Rectal smooth muscle tissue (tissue), 1 donor: ENCODE results near the gene CBL.
"Not testable (repeated sequence)": the region's sequence is repeated elsewhere in the genome, so short reads cannot be mapped to it uniquely, and the experiment has no call there.

Source experiments
- H3K27ac ChIP-seq: one replicate; pipeline ENCODE4 v1.7.0; 2013; ENCODE audit warnings: low read depth, low read length, inconsistent platforms
- H3K27me3 ChIP-seq: one replicate; pipeline ENCODE4 v1.7.0; 2013; ENCODE audit warnings: low read length; ENCODE audit not compliant: control insufficient read depth, insufficient read depth
- H3K36me3 ChIP-seq: one replicate; pipeline ENCODE4 v1.7.0; 2013; ENCODE audit warnings: low read length; ENCODE audit not compliant: control insufficient read depth, insufficient read depth
- H3K4me1 ChIP-seq: one replicate; pipeline ENCODE4 v1.7.0; 2013; ENCODE audit warnings: low read length; ENCODE audit not compliant: control insufficient read depth, insufficient read depth
- H3K4me3 ChIP-seq: one replicate; pipeline ENCODE4 v1.7.0; 2013; ENCODE audit warnings: low read length
- H3K9ac ChIP-seq: one replicate; pipeline ENCODE4 v1.7.0; 2013; ENCODE audit warnings: low read length

CBL gene

DNA sequence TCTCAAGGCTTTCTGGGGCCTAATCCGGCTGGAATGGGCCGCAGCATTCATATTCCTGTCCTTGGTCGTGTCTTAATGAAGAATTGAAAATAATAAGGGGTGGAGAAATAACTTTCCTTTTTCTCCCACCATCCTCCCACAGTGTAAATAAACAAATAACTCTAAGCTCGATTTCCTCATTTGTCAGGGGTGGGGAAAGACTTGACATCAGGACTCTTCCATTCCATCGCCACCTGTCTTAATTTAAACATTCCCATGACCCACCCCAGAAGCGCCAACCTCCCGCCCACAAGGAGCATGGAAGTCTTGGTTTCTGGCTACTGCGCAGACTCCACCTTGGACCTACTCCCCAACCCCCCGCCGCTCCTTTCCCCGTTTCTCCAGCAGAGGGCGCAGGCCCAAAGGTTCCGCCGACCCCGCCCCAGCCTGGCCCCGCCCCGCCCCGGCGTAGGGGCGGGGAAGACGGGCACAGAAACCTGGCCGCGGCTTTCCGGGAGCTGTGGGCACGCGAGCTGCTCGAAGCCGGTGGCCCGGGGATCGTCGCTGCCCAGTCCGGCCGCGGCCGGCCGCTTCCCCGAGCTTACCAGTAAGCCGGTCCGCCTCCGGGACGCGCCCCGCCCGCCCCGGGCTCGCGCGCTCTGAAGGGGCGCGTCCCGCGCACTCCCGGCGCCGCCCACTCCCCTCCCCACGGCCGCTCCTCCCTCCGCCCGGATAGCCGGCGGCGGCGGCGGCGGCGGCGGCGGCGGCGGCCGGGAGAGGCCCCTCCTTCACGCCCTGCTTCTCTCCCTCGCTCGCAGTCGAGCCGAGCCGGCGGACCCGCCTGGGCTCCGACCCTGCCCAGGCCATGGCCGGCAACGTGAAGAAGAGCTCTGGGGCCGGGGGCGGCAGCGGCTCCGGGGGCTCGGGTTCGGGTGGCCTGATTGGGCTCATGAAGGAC, at the start of gene CBL:
Gene CBL (plus strand): TSS at position 766 of the 937 bp plus-strand sequence. CDS start 79 bp downstream, at position 845.
- Histone ChIP-seq H3K27ac (peak within 1 kb of the TSS; percentile 89), H3K4me3 (peak within 1 kb of the TSS; percentile 79), H3K27me3 (no peaks in the 10 kb centered on the region), H3K9ac (peak within 1 kb of the TSS; percentile 38), H3K36me3 (no peaks in the 10 kb centered on the region), H3K4me1 (peaks cover 8% of the 10 kb centered on the region)

DNA sequence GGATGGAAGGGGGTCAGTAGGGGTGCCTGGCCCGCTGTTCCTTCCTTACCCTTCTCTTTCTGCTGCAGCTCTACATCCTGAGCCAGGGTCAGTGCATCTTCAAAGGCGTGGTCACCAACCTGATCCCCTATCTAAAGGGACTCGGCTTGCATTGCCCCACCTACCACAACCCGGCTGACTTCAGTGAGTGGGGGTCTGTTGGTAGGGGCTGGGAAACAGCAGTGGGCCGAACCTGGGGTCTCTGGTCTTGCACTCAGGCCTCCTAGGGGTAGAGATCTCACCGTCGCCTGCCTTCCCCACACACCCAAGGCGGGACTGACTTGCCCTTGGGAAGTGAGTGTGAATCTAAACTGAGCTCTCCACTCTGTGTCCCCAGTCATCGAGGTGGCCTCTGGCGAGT, 49.6 kb upstream of the CBL start:
- H3K4me3 ChIP-seq = no peak overlapping the region
- H3K4me1 ChIP-seq = no peaks in the 10 kb centered on the region
- no peak overlapping the region for H3K9ac ChIP-seq
- H3K36me3 ChIP-seq = no peaks in the 10 kb centered on the region
- no peaks in the 10 kb centered on the region for H3K27me3 ChIP-seq
- H3K27ac ChIP-seq = no peak overlapping the region

DNA sequence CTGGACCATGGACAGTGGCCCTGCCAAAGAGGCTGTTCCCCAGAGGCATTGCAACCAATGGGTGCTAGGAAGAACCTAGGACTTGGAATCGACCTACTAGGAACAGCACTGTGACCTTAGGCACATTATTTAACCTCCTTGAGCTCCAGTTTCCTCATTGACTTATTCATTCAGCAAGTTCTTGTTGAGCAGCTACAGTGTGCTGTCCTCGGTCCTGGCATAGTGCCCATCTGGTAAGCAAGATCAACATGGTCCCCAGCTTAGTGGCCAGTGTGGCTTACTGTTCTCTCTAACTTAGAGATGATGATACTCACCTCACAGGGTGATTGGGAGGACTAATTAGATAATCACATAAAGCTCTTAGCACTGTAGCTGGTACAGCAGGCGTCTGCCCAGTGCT, 49.1 kb upstream of the CBL start:
- H3K4me3 ChIP-seq = no peak overlapping the region
- H3K27me3 ChIP-seq = no peaks in the 10 kb centered on the region
- no peaks in the 10 kb centered on the region for H3K36me3 ChIP-seq
- no peak overlapping the region for H3K9ac ChIP-seq
- no peaks in the 10 kb centered on the region for H3K4me1 ChIP-seq
- no peak overlapping the region for H3K27ac ChIP-seq

DNA sequence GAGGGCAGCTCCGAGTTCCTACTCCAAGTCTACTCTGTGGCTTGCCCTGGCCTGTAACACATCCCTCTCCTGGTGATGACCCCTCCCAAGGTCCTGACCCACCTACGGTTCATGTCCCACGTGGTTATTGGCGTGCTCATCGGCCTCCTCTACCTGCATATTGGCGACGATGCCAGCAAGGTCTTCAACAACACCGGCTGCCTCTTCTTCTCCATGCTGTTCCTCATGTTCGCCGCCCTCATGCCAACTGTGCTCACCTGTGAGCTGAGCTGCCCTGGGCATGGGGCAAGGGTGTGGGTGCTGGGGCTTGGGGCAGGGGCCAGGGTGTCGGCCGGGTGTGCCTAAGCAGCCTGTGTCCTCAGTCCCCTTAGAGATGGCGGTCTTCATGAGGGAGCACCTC, 47.7 kb upstream of the CBL start:
- Histone ChIP-seq H3K9ac (no peak overlapping the region), H3K4me3 (no peak overlapping the region), H3K27ac (no peak overlapping the region), H3K4me1 (no peaks in the 10 kb centered on the region), H3K27me3 (no peaks in the 10 kb centered on the region), H3K36me3 (no peaks in the 10 kb centered on the region)

DNA sequence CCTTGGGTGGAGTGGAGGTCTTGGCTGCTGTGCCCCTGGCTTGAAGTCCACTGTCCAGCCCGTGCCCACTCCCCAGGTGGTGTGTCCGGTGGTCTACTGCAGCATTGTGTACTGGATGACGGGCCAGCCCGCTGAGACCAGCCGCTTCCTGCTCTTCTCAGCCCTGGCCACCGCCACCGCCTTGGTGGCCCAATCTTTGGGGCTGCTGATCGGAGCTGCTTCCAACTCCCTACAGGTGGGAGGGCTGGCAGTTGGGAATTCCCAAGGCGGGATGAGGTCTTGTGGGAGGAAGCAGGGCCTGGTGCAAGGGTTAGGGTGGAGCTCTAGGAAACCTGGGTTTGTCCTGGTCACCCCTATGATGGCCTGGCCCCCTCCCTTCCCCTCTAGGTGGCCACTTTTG, 46.0 kb upstream of the CBL start:
- Histone ChIP-seq H3K4me1 (no peaks in the 10 kb centered on the region), H3K4me3 (no peak overlapping the region), H3K27ac (no peak overlapping the region), H3K9ac (no peak overlapping the region), H3K27me3 (no peaks in the 10 kb centered on the region), H3K36me3 (no peaks in the 10 kb centered on the region)

DNA sequence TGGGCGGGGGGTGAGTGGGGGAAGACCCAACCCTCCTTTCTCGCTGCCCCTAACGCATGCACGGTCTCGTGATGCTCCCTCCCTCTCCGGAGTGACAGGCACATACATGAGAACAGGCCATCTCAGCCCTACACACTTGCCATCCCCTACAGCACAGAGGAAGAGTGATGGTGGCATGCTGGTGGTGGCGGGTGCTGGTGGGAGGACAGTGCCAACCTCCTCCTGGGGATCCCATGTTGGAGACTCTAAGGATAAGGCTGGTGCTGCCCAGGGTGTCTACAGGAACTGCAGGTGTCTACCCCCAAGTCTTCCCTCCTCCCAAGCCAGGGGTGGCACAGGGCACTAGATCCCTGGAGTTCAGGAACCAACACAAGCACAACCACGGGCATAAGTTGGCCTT, 44.3 kb upstream of the CBL start:
- Histone ChIP-seq H3K27ac (no peak overlapping the region), H3K36me3 (no peaks in the 10 kb centered on the region), H3K4me3 (no peak overlapping the region), H3K27me3 (no peaks in the 10 kb centered on the region), H3K9ac (no peak overlapping the region), H3K4me1 (no peaks in the 10 kb centered on the region)

DNA sequence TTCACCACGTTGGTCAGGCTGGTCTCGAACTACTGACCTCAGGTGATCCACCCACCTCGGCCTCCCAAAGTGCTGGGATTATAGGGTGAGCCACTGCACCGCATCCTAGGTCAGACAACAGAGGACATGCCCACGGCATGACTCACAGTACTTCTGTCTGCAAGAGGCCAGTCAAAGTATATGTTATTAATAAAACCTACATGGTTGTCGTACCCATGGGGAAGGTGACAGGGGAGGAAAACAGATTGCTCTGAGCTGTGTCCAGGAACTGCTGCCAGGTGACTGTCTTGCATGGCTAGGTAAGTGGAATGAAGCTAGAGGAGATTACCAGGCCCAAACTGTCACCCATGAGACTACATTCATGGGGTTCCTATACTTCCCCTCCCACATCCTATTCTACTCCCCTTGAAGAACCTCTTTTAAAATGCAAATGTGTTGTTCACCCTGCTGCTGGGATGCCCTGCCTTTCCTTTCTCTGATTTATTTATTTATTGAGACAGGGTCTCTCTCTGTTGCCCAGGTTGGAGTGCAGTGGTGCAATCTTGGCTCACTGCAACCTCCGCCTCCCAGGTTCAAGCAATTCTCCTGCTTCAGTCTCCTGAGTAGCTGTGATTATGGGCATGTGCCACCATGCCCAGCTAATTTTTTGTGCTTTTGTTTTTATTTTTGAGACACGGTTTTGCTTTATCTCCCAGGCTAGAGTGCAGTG, 39.6 kb upstream of the CBL start:
- no peak overlapping the region for H3K9ac ChIP-seq

DNA sequence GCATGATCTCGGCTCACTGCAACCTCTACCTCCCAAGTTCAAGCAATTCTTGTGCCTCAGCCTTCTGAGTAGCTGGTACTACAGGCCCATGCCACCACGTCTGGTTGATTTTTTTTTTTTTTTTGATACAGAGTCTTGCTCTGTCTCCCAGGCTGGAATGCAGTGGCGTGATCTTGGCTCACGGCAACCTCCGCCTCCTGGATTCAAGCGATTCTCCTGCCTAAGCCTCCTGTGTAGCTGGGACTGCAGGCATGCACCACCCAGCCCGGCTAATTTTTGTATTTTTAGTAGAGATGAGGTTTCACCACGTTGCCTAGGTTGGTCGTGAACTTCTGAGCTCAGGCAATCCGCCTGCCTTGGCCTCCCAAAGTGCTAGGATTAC, 39.1 kb upstream of the CBL start:
- not testable (repeated sequence) for H3K4me3 ChIP-seq, H3K36me3 ChIP-seq, H3K9ac ChIP-seq, H3K4me1 ChIP-seq, H3K27ac ChIP-seq, H3K27me3 ChIP-seq

More for the DNA sequence above, 39.6 kb upstream of the CBL start:
- Histone ChIP-seq H3K27ac (no peak overlapping the region), H3K4me1 (peaks cover 6% of the 10 kb centered on the region), H3K27me3 (no peaks in the 10 kb centered on the region), H3K4me3 (no peak overlapping the region), H3K36me3 (no peaks in the 10 kb centered on the region)

DNA sequence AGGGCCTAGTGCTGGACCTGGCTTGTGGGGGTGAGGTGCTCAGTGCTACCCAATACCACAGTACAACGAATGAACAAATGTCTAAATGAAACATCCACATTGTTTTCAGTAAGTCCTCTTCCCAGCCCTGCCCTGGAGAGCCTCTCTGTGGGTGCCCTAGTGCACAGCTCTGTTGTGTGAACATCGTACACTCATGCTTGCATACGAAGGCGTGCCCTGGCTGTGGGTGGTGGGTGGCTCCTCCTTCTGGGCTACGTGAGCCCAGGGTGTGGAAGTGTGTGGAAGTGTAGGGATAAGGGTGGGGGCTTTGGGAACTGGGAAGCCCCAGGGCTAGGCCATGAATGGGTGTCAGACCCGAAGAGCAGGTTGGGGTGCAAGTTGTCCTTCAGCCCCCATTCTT, 38.2 kb upstream of the CBL start:
- Histone ChIP-seq H3K4me1 (peaks cover 6% of the 10 kb centered on the region), H3K4me3 (no peak overlapping the region), H3K36me3 (peaks cover 2% of the 10 kb centered on the region), H3K9ac (no peak overlapping the region), H3K27me3 (no peaks in the 10 kb centered on the region), H3K27ac (no peak overlapping the region)

DNA sequence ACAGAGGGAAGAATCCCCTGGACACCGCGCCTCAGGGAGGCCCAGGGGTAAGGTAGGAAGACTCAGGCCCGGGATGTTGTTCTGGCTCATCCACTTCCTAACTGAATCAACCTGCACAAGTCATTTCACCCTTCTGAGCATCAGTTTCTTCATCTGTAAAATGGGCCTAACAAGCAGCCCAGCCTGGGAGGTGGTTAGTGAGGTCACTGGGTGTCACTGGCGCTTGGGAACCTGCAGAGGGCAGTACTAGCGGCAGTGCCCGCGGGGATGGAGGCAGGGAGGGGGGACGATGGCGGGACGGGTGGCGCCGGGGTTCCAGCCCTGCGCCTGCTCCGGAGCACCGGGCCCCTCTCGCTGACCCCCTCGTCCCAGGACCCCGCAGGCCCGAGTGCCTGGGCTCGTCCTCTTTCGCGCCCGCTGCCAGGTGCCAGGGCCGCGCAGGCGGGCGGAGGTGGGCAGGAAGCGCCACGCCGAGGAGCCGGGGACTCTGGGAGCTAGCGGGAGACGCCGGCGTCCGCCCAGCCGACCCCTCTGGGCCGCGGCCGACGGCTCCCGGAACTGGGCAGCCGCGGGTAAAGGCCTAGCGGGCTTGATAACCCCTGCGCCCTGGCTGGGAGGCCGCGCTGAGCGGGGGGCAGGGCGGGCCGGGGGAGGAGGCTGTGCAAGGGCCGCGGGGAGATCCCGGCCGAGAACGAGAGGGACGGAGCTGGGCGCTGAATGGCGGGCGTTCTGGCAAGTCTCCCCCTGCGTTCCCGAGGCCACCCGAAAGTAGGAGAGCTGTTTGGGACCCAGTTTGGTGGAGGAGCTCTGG, 37.5 kb upstream of the CBL start, which contains the start of gene NLRX1:
Gene NLRX1 (plus strand): TSS at position 255 of the 811 bp plus-strand sequence. CDS start 2,679 bp downstream, outside the sequence.
- H3K36me3 ChIP-seq = peaks cover 4% of the 10 kb centered on the region
- H3K4me3 ChIP-seq = peak within 1 kb of the TSS; percentile 84
- H3K4me1 ChIP-seq = peaks cover 6% of the 10 kb centered on the region
- peak within 1 kb of the TSS; percentile 92 for H3K27ac ChIP-seq
- H3K27me3 ChIP-seq = no peaks in the 10 kb centered on the region
- H3K9ac ChIP-seq = peak within 1 kb of the TSS; percentile 77

DNA sequence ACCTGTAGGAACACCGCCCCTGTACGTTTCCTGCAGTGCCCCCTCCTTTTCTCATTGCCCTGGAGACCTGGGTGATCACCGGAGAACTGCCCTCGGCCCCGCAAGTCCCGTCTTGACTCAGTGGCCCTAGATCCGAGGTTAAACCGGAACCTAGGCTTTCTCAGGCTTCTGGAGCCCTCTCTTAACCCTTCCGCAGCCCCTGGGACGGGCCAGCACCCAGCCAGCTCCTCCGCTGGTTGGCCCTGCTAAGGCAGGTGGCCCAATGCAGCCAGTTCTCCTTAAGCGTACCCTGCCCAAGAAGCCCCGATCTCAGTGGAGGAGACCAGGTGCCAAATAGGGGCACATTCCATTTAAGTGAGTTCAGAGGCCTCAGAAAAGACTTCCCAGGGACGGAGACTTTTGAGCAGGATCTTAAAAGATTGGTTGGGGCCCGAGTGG, 36.8 kb upstream of the CBL start:
- H3K36me3 ChIP-seq = peaks cover 5% of the 10 kb centered on the region
- H3K9ac ChIP-seq = peak overlapping the region; percentile 77
- peak overlapping the region; percentile 84 for H3K4me3 ChIP-seq
- no peaks in the 10 kb centered on the region for H3K27me3 ChIP-seq
- peak overlapping the region; percentile 92 for H3K27ac ChIP-seq
- peaks cover 6% of the 10 kb centered on the region for H3K4me1 ChIP-seq

DNA sequence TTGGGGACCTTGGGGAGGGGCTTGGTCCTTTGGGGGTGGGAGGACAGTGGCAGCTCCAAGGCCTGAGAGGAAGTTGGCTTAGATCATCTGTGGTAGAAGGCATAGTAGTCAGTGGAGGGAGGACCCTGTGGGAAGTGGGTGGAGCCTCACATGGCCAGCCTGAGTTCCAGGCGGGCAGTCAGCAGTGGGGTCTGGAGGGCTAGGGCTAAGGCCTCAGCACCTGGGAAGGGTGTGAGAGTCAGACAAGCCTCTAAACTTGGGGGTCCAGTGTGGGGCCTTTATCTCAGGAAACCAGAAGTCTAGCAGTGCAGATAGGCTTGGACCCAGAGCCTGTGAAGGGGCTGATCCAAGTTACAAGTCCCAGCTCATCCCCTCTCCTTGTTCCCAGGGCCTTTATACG, 33.6 kb upstream of the CBL start:
- no peak overlapping the region for H3K27ac ChIP-seq
- no peak overlapping the region for H3K4me3 ChIP-seq
- H3K4me1 ChIP-seq = peaks cover 6% of the 10 kb centered on the region
- H3K9ac ChIP-seq = no peak overlapping the region
- H3K27me3 ChIP-seq = no peaks in the 10 kb centered on the region
- peaks cover 12% of the 10 kb centered on the region for H3K36me3 ChIP-seq
